ENCODE data around the gene FMOD.

The FMOD gene

DNA sequence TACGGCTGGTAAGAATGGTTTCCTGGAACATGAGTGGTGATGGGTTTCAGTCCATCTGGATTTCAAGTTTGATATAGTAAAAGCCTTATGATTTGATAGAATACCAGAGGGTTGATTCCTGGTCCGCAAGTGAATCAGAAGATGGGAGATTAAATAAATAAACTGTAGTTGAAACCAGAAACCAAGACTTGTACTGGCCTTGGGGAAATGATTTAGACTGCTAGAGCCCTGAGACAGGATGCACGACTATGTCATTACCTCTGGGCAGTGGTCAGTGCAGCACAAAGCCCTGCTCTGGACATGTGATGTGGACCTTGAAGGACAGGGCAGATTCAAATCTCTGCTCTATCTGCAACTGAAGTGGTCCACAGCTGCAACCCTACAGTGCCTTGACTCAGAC is 15.6 kb upstream of the FMOD start:
- no peak for DNase-seq (ENCODE audit: low read depth, low spot score)
- Histone ChIP-seq H3K27ac (no peak overlapping the region), H3K36me3 (ENCODE audit: insufficient read depth, low read length) (no peaks in the 10 kb centered on the region), H3K9ac (ENCODE audit: insufficient read length) (no peak overlapping the region), H3K9me3 (ENCODE audit: low read depth, low read length) (no peaks in the 10 kb centered on the region), H3K4me3 (no peak overlapping the region)
- TF ChIP-seq POLR2AphosphoS5 (IDR thresholded peaks at IDR 0.05; ENCODE audit: borderline replicate concordance, low read depth, low read length): no peak
- no peak for TF ChIP-seq EZH2 (IDR thresholded peaks at IDR 0.05)
- TF ChIP-seq FOXP2 (optimal IDR thresholded peaks at IDR 0.05; ENCODE audit: control extremely low read depth, extremely low read length, insufficient read depth): no peak

DNA sequence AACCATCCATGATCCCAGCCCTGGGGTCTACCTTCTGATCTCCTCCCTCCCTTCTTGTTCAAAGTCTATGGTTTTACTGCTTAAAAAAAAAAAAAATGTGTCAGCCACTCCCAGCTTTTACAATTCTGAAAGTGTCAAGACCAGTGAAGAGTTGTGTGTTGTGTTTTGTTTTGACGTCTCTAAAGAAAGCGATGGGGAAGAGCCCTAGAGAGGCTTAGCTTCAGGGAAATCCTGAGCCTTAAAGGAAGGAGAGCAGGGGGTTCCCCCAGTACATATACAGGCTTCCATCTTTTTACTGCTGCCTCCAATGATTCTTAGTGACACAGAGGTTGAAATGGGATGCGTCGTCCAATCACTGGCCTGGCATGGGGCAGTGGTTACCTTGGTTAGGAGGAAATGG is 13.9 kb upstream of the FMOD start:
- no peak overlapping the region for H3K4me3 ChIP-seq
- no peak for DNase-seq (ENCODE audit: low read depth, low spot score)
- H3K36me3 ChIP-seq (ENCODE audit: insufficient read depth, low read length): no peaks in the 10 kb centered on the region
- no peak overlapping the region for H3K9ac ChIP-seq (ENCODE audit: insufficient read length)
- no peaks in the 10 kb centered on the region for H3K9me3 ChIP-seq (ENCODE audit: low read depth, low read length)
- TF ChIP-seq FOXP2 (optimal IDR thresholded peaks at IDR 0.05; ENCODE audit: control extremely low read depth, extremely low read length, insufficient read depth) (no peak), EZH2 (IDR thresholded peaks at IDR 0.05) (no peak), POLR2AphosphoS5 (IDR thresholded peaks at IDR 0.05; ENCODE audit: borderline replicate concordance, low read depth, low read length) (no peak)
- H3K27ac ChIP-seq: no peak overlapping the region

DNA sequence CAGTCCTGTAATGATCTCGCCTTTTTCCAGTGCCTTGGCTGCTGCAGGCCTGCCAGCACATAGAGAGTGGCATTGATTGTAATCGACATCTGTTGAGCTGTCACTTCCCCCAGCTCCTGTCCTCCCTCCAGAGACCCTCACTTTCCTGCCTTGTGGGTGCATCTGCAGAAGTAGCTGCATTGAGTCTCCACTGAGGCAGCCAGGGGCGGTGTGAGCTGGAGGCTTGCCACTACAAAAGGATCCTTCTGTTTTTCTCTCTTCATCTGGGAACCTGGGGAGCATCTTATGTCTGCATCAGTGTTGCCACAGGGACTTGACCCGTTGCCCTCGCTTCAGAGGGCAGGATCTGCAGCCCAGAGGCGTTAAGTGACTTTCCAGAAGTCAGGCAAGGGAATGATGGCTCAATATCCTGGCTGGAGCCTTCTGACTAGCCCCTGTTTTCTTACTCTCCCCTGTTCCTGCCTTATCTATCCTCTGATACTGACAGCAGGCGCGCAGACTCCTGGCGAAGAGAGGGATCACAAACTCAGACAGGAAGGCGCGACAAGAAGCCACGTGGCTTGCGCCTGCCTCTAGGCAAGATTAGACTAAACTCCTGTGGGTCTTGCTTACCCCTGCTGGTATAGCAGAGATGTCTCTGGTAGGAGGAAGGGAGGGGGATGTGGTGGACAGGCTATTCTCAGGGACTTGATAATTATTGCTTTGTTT is 13.3 kb upstream of the FMOD start:
- no peaks in the 10 kb centered on the region for H3K9me3 ChIP-seq (ENCODE audit: low read depth, low read length)
- no peak for DNase-seq (ENCODE audit: low read depth, low spot score)
- H3K27ac ChIP-seq: no peak overlapping the region
- H3K4me3 ChIP-seq: no peak overlapping the region
- no peak overlapping the region for H3K9ac ChIP-seq (ENCODE audit: insufficient read length)
- no peak for TF ChIP-seq FOXP2 (optimal IDR thresholded peaks at IDR 0.05; ENCODE audit: control extremely low read depth, extremely low read length, insufficient read depth)
- TF ChIP-seq POLR2AphosphoS5 (IDR thresholded peaks at IDR 0.05; ENCODE audit: borderline replicate concordance, low read depth, low read length): no peak
- TF ChIP-seq EZH2 (IDR thresholded peaks at IDR 0.05): no peak
- no peaks in the 10 kb centered on the region for H3K36me3 ChIP-seq (ENCODE audit: insufficient read depth, low read length)

DNA sequence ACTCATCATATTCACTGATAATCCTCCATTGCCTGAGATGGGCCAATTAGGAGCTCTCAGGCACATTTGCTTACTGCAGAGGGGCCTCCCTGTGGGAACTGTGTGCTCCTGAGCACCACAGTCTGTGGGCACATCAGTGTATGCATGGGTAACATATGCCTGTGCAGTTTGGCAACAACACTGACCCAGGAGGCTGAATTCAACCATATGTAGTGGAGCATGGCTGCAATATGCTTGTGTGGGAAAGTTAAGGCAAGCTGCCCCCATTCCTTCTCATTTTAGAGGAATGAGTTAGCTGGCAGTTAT is 11.8 kb upstream of the FMOD start:
- Histone ChIP-seq H3K9ac (ENCODE audit: insufficient read length) (no peak overlapping the region), H3K27ac (no peak overlapping the region), H3K36me3 (ENCODE audit: insufficient read depth, low read length) (no peaks in the 10 kb centered on the region), H3K9me3 (ENCODE audit: low read depth, low read length) (no peaks in the 10 kb centered on the region), H3K4me3 (no peak overlapping the region)
- TF ChIP-seq EZH2 (IDR thresholded peaks at IDR 0.05) (no peak), FOXP2 (optimal IDR thresholded peaks at IDR 0.05; ENCODE audit: control extremely low read depth, extremely low read length, insufficient read depth) (no peak), POLR2AphosphoS5 (IDR thresholded peaks at IDR 0.05; ENCODE audit: borderline replicate concordance, low read depth, low read length) (no peak)
- no peak for DNase-seq (ENCODE audit: low read depth, low spot score)

DNA sequence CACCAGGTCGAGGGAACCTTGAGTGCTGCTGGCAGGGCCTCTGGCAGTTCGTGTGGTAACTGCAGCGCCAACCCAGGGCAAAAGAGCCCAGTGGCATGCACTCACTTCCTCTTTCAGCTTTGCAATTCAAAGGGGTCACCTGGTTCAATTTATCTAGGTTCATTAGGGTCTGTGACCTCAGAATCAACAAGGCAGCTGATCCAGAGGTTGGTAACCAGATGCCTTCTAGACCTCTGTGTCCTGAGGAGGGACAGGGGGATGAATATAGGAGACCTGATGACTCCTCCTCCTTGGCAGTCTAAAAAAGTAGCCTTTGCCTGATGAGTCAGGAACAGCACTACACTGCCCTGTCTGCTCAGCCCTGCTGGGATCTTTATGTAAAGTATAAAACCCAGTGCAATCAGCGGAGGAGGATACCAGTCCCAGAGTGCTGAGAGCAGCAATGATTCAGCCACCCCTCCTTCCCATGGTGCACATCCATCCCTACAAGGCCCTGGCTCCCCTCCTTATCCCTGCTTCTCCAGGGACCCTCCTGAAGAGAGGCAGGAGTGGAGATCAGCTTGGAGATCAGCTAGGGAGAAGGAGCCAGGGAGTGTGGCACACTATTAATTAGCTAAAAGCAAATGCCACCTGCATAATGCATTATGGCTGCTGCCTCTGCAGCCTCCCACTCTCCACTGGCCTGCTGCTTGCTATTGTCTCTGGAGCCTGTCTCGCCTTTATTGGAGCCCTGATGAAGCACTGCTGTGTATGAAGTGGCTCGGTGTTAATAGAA is 11.2 kb upstream of the FMOD start:
- no peaks in the 10 kb centered on the region for H3K9me3 ChIP-seq (ENCODE audit: low read depth, low read length)
- H3K36me3 ChIP-seq (ENCODE audit: insufficient read depth, low read length): no peaks in the 10 kb centered on the region
- DNase-seq (ENCODE audit: low read depth, low spot score): no peak
- H3K4me3 ChIP-seq: no peak overlapping the region
- H3K27ac ChIP-seq: no peak overlapping the region
- TF ChIP-seq EZH2 (IDR thresholded peaks at IDR 0.05) (no peak), POLR2AphosphoS5 (IDR thresholded peaks at IDR 0.05; ENCODE audit: borderline replicate concordance, low read depth, low read length) (no peak), FOXP2 (optimal IDR thresholded peaks at IDR 0.05; ENCODE audit: control extremely low read depth, extremely low read length, insufficient read depth) (no peak)
- H3K9ac ChIP-seq (ENCODE audit: insufficient read length): no peak overlapping the region

DNA sequence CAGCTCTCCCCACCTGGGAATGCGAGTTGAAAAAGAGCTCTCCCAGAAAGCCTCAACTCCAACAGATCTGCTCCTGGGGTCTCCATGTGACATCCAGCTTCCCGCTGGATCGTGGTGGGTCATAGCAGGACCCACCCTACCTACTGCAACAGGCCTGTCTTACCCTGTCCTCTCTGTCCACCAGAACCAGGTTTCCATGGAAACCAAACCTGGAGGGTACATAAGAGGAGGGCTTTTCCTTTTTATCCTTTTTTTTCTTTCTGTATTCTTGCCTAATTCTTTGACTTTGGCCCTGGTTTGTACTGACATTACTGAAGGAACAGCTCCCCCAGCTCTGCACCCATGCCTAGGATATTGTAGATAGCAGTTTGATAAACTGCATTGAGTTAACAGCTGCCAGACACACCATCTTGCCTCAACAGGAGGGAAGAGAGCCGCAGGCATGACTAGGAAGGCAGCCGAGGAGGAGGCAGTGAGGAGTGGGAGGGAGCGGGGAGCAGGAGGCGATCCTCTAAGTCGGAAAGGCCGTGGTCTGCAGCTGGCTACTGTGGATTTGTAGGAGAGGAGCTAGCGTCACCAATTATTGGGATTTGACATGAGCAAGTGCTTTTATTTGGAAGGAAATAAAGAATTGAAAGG is 9.7 kb upstream of the FMOD start:
- H3K9ac ChIP-seq (ENCODE audit: insufficient read length): no peak overlapping the region
- no peak for DNase-seq (ENCODE audit: low read depth, low spot score)
- no peak overlapping the region for H3K4me3 ChIP-seq
- no peaks in the 10 kb centered on the region for H3K9me3 ChIP-seq (ENCODE audit: low read depth, low read length)
- TF ChIP-seq FOXP2 (optimal IDR thresholded peaks at IDR 0.05; ENCODE audit: control extremely low read depth, extremely low read length, insufficient read depth) (no peak), POLR2AphosphoS5 (IDR thresholded peaks at IDR 0.05; ENCODE audit: borderline replicate concordance, low read depth, low read length) (no peak), EZH2 (IDR thresholded peaks at IDR 0.05) (no peak)
- H3K36me3 ChIP-seq (ENCODE audit: insufficient read depth, low read length): no peaks in the 10 kb centered on the region
- no peak overlapping the region for H3K27ac ChIP-seq

DNA sequence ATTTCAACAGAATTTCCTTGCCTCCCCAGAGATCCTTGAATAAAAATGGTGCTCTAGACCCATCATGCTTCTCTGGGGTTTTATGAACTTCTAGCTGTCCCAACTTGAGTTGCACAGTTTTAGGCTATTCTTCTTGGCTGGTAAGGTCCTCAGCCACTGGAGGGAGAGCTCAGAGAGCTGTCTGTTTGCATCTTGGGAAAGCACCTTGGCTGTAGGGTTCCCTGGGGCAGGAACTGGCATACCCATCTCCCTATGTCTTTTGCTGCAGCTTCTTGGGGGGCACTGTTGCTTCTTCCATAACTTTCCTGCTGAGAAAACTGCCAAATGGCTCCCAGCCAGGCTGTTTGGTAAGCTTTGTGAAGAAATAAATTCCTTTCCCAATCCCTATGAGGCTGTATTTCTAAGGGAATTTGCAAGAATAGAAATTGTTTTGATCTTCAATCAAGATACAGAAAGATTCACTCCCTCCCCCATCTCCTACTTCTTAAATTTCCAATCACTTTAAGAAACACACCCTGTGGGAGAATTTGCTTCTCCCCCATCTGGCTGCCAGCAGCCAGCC is 8.2 kb upstream of the FMOD start:
- no peak overlapping the region for H3K27ac ChIP-seq
- no peaks in the 10 kb centered on the region for H3K36me3 ChIP-seq (ENCODE audit: insufficient read depth, low read length)
- no peak overlapping the region for H3K4me3 ChIP-seq
- no peaks in the 10 kb centered on the region for H3K9me3 ChIP-seq (ENCODE audit: low read depth, low read length)
- no peak for TF ChIP-seq FOXP2 (optimal IDR thresholded peaks at IDR 0.05; ENCODE audit: control extremely low read depth, extremely low read length, insufficient read depth)
- TF ChIP-seq POLR2AphosphoS5 (IDR thresholded peaks at IDR 0.05; ENCODE audit: borderline replicate concordance, low read depth, low read length): no peak
- no peak for TF ChIP-seq EZH2 (IDR thresholded peaks at IDR 0.05)
- no peak overlapping the region for H3K9ac ChIP-seq (ENCODE audit: insufficient read length)
- DNase-seq (ENCODE audit: low read depth, low spot score): no peak

DNA sequence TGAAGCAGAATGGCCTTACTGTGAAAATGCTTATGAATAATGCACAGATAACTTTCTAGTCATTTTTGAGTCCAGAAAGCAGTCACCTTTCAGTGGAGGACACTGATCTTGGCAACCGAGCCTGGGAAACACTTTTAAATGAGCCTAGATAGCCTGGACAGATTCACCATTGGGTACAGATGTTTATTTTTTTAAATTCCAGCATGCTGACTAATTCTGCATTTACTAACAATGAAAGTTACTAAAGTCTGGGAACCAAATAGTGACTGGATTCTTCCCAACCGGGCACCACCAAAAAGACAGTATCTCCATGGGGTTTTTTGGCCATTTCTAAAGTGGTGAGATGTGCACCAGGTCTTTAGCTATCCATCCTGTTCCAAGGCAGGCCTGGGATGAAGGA is 3.3 kb upstream of the FMOD start:
- H3K27ac ChIP-seq: no peak overlapping the region
- DNase-seq (ENCODE audit: low read depth, low spot score): no peak
- no peaks in the 10 kb centered on the region for H3K9me3 ChIP-seq (ENCODE audit: low read depth, low read length)
- no peak for TF ChIP-seq EZH2 (IDR thresholded peaks at IDR 0.05)
- no peak for TF ChIP-seq FOXP2 (optimal IDR thresholded peaks at IDR 0.05; ENCODE audit: control extremely low read depth, extremely low read length, insufficient read depth)
- TF ChIP-seq POLR2AphosphoS5 (IDR thresholded peaks at IDR 0.05; ENCODE audit: borderline replicate concordance, low read depth, low read length): no peak
- no peak overlapping the region for H3K4me3 ChIP-seq
- no peaks in the 10 kb centered on the region for H3K36me3 ChIP-seq (ENCODE audit: insufficient read depth, low read length)
- H3K9ac ChIP-seq (ENCODE audit: insufficient read length): no peak overlapping the region
